ENCODE measurements around the gene DMD. TPM values are rescaled to one million over a fixed set of nuclear protein-coding genes. Genes with fewer than 3 reads are reported as not detected.
A peak's percentile ranks its signal among the peaks of the same experiment; 100 is the strongest.

DMD gene
- total RNA-seq, 1 donor from 2014 or later = 6.7 TPM

DNA sequence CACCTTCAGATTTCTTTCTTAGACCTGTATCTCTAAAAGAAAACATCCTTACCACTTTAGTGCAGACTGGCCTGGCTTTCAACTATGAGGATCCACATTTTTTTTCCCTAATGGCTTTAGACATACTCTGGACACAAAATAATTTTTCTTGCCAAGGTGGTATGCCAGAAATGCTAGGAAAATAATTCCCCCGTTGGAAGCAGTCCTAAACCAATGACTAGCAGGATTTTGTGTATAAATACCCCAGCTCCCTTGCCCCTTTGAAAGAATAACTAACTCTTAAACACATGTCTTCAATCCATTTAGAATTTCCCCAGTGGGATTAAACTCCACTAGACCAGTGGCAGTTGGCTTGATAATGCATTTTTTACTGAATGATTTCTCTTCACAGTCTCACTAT lies 1639.0 kb downstream of the DMD start:
- no peak for DNase-seq (ENCODE audit: extremely low read depth, low read depth, low spot score)

DNA sequence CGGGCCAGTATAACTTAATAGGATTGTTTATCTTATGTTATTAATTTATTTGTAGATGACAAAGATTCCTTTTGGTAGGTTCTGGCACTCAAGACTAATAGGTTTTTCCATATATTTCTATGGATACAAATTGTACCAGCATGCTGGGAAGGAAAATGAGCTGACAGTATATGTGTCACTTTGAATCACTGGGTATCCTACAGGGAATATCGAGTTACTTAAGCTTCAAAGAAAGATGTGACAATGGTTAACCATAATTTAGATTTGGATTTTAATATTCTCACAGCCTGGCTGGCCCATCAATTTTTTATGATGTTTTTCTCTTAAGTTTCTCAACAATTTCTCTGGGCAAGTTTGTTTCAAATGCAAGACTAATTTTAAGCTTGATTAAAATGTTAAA lies 1640.7 kb downstream of the DMD start:
- no peak for DNase-seq (ENCODE audit: extremely low read depth, low read depth, low spot score)

DNA sequence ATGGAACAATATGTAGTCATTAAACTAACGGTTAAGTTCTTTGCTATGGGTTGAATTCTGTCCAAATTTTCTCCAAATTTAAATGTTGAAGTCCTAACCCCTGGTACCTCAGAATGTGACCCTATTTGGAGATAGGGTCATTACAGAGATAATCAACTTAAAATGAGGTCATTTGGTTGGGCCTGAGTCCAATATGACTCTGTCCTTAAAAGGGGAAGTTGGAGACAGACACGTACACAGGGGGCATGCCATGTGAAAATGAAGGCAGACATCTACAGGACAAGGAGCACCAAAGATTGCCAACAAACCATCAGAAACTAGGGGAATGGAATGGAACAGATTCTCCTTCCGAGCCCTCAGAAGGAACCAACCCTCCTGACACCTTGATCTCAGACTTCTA lies 1647.6 kb downstream of the DMD start:
- DNase-seq (ENCODE audit: extremely low read depth, low read depth, low spot score) = no peak

DNA sequence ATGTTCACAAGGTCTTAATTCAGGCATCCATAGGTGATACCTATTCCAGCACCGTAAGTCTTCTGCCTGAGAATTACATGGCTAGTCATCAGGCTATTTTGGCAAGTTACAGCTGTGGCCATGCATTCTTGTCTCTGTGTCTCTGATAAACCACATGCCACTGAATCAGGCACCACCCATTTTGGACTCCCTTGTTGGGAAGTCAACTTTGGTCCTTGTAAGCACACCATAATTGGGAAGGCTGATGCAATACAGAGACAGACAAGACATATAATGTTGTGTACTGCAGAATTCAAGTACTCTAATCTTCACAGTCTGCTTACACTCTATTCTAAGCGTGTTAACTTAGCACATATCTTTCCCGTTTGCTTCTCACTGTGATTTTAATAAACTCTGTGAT lies 1655.8 kb downstream of the DMD start:
- no peak for DNase-seq (ENCODE audit: extremely low read depth, low read depth, low spot score)

DNA sequence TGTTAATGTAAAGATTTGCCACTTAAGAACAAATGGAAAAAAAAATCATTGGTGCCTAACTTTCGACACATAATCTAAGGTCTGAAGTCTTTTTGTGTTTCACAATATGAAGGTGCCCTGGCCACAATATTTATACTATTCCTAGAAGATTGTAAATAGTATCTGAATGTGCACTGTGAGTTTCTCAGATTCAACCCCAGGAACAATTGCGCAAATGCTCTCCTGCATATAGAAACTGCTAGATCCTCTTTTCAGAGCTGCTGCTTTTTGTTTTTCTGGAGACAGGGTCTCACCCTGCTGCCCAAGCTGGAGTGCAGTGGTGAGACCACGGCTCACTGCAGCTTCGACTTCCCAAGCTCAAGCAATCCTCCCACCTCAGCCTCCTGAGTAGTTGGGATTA lies 1659.4 kb downstream of the DMD start:
- no peak for DNase-seq (ENCODE audit: extremely low read depth, low read depth, low spot score)

DNA sequence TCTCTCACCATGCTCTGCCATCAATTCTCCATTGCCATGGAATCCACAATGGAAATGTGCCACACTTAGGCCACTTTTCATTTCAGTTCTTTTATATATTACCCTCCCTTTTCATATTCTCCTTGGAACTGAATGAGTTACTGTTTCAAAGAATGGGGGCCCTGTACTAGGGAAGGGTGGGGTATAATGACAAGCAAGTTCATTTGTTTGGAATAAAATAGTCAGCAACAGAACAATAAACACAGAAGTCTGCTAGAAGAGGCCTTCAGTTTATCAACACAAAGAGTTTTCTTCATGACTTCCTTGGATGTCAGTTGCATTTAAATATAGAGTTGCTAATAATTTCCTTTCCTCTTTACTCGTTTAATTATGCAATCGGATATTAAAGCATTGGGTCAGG lies 1661.2 kb downstream of the DMD start:
- no peak for DNase-seq (ENCODE audit: extremely low read depth, low read depth, low spot score)

DNA sequence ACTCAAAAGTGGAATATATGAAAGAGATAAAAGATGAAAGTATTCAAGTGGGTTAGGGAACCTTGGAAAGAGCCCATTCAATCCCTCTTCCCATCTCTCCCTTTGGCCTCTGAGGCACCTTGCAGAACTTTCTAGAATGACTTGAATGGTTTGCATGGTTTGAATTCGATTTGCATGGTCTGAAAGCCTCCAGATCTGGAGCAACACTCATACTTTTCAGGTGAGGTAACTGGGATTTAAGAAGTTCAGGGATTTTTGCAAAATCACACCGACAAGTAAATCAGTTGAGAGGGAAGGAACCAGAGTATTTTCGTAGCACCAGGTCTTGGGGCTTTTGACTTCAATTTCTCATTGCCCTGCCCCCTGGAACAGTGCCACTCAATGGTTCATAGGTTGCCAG lies 1663.5 kb downstream of the DMD start:
- DNase-seq (ENCODE audit: extremely low read depth, low read depth, low spot score) = no peak

DNA sequence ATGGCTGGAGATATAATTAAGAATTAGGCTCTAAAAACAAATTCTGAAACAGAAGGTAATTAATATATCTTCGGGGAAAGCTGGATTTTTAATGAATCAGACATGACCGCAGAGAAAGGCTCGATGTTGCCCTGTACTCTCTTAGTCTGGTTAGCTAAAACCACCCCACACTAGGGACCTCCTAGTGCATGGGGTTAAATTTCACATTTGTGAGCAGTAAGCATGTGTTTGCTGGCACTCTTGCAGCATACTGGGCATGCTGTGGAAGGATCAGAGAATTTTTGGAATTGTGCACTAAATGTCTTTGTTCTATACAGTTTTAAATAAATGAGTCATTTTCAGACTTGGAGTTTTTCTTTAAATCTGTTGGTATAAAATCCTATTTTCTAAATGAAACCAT lies 1663.9 kb downstream of the DMD start:
- no peak for DNase-seq (ENCODE audit: extremely low read depth, low read depth, low spot score)

DNA sequence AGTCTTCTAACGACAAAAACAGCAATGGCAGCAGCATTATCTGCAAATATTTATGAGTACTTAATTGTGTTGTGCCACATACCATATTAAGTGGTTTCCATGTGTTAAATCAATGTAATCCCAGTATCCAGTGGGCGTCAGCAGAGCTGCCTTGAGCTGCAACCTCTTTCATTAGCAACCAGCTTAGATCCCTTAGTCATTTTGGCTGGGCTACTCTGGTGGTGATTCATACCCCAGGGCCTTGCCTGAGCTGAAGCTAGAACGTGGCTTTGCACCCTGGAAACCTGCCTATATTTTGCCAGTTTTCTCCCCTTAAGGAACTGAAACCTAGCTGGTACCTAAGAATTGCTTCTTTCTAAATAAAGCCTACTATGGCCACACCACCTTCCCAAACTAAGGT lies 1665.2 kb downstream of the DMD start:
- peak; percentile 41 for DNase-seq (ENCODE audit: extremely low read depth, low read depth, low spot score)

DNA sequence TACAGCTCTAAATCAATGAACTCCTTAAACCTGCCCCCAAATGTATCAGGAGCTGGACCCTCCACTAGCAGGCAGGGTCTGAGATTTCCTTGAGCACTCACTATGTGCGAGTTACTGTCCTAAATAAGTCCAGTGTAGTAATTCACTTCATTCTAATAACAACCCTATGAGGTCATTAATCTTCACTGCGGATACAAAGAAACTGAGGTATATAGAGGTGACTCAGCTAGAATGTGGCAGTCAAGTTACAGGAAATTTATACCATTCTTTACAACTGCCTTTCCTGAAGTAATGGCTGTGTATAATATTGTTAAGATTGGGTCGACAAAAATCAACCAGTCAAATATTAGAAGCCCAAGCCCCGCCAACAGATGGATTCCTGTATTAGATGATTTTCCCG lies 1665.6 kb downstream of the DMD start:
- peak; percentile 14 for DNase-seq (ENCODE audit: extremely low read depth, low read depth, low spot score)

DNA sequence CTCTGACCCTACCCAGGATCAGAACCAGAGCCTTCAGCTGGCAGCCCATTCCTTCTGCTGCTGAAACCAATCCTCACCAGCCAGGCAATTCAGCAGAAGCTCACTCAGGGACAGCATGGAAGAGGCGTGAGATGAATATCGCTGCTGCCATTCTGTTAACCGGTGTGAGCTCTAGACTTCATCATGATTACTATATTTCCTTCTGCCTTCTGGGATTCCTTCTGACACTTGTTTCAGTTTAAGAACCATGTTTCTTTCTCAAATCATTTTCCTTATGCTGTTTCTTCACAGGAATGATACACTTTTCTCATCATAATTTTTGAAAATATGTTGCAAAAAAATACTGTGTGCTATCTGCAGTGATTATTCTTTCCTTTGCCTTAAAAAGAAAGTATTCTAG lies 1666.2 kb downstream of the DMD start:
- DNase-seq (ENCODE audit: extremely low read depth, low read depth, low spot score) = no peak

DNA sequence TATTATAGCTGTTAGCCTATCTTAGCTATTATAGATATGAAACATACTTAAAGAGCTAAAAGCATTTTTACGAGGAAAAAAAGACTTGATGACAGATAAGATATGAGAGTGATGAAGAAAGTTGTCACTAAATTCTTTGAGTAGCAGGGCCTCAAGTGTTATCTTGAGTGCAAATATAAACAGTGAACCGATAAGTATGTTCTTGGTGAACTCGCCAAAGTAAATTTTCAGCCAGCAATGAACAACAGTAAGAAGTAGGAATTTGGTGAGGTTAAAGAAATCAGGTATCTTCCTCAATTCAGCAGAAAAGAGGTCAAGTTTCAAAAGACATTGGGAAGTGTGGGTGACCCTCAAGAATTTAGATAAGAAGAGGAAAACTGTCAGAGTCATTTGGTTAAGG lies 1667.7 kb downstream of the DMD start:
- DNase-seq (ENCODE audit: extremely low read depth, low read depth, low spot score) = no peak

DNA sequence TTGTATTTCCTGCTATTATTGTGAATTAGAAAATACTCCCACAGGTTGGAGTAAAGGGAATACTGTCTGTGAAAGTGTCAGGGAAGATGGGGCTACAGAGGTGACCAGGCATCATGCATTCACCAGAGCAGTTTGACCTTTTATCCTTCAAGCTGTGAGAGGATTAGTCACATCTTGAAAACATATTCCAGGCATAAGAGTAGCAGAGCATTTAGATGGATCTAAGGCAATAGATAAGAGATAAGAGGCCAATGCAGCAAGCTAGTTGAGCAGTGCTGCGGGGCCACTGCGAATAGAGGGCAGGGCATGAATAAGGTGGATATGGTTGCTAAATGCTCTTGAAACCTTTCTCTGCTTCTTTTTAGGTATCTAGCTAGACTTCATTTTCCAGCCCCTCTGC lies 1668.8 kb downstream of the DMD start:
- DNase-seq (ENCODE audit: extremely low read depth, low read depth, low spot score) = no peak

DNA sequence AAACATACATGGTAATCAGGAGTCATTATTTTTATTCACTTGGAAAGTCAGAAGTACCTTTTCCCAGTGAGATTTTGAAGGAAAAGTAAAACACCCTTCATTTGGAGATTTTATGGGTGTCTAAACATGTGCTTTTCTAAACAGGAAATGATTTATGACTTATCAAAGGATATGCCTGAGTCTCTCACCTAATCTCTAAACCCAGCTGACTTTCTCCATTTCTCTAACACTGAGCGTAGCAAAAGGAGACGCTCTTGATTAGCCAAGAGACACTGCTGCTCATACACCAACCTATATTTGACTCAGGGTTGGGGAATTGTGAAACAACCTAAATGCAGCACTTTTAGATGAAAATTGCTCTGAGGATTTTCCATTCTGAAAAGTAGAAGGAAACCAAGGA lies 1671.0 kb downstream of the DMD start:
- no peak for DNase-seq (ENCODE audit: extremely low read depth, low read depth, low spot score)

DNA sequence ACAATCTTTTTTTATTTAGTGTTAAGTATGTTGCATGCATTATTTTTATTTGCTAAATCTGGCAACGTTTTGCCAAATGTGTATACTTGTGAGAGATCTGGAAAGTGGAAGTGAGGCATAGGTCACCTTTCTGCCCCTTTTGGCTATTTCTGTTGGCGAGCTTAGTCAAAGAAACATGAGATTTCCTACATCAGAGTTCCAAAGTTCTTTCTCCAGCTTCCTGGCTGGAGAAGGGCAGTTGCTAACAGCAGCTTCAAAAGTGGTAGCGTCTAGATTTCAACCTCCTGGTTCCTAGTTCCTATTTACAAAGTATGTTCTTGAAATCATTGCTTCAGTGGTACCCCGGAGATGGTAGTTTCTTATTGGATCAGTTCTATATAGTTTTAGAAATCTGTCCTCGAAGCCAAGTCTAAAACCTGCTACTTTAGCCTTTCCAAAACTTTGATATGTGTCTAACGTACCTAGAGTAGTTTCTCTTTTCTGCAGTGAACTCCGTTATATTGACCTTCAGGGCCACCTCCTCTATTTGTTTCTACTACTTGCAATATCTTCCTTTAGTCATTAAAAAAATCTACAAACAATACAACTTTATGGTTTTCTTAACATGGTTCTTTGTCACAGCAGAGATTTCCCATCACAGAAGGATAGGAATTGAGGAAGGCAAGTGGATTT lies 1683.8 kb downstream of the DMD start:
- no peak for DNase-seq (ENCODE audit: extremely low read depth, low read depth, low spot score)

DNA sequence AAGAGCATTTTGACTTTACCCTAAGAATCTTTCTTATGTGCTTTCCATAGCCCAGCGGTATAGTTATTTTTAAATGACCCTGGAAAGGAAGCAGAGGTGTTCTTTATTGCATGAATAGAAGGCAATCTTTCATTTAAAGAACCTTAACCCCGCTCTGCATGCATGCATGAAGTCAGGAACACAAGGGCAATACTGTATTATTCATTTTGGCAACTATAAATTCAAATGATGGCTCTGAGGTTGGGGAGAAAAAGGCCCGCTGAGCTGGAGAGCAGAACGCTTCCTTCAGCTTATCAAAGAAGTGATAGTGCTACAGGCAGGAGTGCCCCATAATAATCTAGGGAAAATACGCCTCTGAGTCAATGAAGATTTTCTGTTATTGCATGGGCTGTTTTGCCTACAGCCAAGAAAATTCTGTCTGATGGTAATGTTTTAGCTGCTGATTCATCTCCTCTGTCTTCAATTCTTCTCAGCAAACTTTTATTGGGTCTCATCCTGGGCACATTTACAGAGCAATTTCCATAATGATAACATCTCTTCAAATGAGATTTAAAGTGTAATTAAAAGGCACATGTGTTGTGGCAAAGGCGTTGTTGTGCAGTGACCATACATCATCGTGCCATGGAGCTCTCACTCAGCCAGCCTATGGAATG lies 1687.3 kb downstream of the DMD start:
- no peak for DNase-seq (ENCODE audit: extremely low read depth, low read depth, low spot score)

DNA sequence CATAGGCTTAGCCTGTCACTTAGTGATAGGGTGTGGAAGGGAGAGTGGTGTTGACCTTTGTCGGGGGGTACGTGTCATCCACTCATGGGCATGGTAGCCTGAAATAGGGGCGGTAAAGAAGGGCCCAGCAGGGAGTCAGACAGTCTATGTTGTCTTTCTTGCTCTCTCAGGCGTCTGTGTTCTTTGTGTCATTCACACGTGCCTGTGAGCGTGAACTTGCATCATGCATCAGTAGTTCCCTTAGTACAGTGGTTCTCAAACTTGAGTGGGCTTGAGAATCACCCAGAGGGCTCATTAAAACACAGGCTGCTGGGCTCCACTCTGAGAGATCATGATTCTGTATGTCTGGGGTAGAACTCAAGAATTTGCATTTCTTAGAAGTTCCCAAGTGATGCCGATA lies 1688.6 kb downstream of the DMD start:
- DNase-seq (ENCODE audit: extremely low read depth, low read depth, low spot score) = no peak

DNA sequence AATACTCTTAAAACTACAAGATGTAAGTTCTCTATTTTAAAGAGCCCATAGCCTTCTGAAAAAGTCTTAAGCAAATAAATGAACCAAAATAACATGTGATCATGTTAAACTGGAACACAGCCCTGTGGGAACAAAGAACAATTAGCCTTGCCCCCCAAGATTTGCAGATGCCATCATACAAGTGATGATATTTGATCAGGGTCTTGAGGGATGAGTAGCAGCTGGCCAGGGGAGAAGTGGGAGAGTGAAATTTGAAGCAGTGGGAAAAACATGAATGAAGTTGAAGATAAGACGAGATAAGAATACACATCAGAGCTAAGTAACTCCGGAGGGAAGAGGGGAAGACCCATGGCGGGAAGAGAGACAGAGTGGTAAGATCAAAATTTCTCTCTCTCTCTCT lies 1689.4 kb downstream of the DMD start:
- no peak for DNase-seq (ENCODE audit: extremely low read depth, low read depth, low spot score)

DNA sequence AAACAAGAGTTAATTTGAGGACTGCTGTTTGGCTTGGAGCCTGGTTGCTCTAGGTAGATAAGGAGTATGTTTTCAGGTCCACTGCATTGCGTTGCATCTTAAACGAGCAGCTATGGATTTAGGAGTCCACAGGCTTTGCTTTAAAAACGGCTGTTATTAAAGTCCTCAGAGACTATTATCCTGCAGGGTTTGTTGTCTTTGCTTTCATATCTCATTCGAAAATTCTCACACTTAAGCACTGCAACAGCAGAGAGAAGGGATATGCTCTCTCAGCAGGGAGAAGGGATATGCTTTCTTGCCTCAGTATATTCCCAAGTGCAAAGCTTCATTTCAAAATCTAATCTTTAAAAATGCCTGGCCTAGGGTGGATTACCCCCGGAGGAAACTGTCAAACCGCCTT lies 1694.8 kb downstream of the DMD start:
- no peak for DNase-seq (ENCODE audit: extremely low read depth, low read depth, low spot score)

DNA sequence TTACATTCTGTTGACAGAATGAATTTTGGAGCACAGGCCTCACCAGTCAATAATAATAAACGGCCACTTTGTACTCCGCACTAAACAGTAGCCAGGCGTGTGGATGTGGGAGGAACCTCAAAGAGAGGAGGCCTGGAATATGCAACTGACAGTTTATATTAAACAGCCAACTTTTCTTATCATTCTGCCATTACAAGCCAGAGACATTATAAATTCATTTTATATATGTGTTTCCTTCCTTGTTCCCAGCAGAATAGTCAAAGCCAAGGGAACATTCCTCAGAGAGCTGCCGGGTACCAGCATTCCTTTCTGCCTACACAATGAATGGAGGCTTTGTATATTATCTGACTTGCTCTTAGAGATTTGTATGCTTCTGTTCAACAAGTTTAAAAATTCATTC lies 1703.0 kb downstream of the DMD start:
- no peak for DNase-seq (ENCODE audit: extremely low read depth, low read depth, low spot score)

DNA sequence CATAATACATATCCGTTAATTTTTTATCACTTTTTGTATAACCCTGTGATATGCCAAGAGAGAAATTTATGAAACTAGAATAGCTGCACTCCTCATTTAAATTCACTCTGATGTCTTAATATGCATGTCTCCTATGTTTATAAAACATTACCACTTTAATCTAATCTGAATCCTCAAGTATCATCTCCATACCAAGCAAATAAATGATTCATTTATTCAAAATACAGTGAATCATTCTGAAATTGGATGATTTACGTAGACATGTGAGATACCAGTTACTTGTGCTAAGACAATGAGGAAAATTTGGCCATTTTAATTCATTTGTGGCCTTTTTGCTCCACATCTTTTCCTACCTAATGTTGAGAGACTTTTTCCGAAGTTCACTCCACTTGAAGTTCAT lies 1704.4 kb downstream of the DMD start:
- DNase-seq (ENCODE audit: extremely low read depth, low read depth, low spot score) = no peak

DNA sequence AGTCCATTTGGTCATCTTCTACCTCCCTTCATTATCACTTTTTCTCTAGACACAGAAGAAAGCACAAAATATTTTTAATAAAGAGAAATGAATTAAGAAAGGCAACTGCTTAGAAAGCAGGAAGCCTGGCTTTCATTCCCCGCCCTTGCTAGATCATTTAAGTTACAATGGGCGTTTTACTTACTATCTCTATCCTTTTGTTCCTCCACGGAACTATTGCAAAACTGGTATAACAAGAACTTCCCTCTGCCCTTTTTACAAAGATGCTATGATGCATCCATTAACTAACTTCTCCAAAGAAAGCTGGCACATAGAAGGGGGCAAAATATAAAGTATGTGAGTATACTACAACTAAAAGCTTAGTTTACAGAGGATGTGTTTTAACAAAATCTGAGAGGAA lies 1705.0 kb downstream of the DMD start:
- no peak for DNase-seq (ENCODE audit: extremely low read depth, low read depth, low spot score)

DNA sequence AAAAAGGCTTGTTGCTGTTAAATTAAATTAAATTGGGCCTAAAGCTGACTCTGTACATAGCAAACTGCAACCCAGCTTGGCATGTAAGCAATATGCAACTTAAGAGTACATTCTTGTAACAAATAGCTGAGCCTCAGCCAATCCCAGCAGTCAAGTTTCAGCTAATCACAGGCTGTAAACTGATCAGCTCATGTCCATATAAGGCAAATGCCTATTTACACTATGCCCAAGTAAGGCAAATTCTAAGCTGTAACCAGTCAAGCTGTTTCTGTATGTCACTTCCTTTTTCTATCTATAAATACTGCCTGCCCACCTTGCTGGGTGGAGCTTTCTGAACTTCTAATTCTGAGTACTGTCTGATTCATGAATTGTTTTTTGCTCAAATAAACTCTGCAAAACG lies 1710.4 kb downstream of the DMD start:
- DNase-seq (ENCODE audit: extremely low read depth, low read depth, low spot score) = no peak
